Cortex of kidney (tissue), 1 donor: Measurements from ENCODE around the gene ZNF557.

Experiments used
- DNase-seq: peaks from one replicate; lab custom pipeline; 2025; lab: John Stamatoyannopoulos, UW

The ZNF557 gene

GRCh38 chr19:7074705-7075282, 5.3 kb downstream of the ZNF557 start:
- DNase-seq: no peak

DNA sequence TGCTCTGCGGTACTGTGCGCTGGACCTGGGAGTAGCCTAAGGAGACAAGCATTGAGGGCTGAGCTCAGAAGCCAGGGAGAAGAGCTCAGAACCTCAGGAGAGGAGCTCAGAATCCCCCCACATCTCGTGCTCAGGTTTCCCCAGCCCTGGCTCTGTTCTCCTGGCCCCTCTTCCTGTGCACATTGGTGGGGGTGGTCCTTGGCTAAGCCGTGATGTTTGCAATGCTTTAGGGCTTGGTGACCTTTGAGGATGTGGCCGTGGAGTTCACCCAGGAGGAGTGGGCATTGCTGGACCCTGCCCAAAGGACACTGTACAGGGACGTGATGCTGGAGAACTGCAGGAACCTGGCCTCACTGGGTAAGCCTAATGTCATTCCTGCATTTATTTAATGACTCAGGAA, 6.6 kb downstream of the ZNF557 start:
- no peak for DNase-seq

DNA sequence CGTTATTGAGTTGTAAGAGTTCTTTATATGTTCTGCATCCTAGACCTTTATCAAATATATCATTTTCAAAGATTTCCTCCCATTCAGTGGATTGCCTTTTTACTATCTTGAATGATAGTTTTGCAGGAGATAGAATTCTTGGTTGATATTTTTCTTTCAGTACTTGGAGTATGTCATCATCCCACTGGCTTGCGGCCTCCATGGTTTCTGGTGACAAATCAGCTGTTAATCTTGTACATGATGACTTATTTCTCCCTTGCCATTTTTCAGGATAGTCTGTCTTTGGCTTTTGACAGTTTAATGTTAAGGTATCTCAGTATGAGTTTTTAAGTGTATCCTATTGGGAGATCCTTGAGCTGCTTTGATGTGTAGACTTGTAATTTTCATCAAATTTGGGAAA, 8.5 kb downstream of the ZNF557 start:
- no peak for DNase-seq

DNA sequence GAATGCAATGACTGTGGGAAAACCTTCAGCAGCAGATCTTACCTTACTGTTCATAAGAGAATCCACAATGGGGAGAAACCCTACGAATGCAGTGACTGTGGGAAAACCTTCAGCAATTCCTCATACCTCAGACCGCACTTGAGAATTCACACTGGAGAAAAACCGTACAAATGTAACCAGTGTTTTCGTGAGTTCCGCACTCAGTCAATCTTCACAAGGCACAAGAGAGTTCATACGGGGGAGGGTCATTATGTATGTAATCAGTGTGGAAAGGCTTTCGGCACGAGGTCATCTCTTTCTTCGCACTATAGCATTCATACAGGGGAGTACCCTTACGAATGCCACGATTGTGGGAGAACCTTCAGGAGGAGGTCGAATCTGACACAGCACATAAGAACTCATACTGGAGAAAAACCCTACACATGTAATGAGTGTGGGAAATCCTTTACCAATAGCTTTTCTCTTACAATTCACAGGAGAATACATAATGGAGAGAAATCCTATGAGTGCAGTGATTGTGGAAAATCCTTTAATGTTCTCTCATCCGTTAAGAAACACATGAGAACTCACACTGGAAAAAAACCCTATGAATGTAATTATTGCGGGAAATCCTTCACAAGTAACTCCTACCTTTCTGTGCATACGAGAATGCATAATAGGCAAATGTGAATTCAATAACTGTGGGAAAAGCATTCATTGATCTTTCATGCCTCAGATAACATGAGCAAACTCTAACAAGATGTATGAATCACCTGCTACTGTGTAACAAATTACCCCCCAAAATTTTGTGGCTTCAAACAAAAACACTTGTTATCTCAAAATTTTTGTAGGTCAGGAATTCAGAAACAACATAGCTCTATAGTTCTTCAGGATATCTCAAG, 13.8 kb downstream of the ZNF557 start:
- DNase-seq: no peak

DNA sequence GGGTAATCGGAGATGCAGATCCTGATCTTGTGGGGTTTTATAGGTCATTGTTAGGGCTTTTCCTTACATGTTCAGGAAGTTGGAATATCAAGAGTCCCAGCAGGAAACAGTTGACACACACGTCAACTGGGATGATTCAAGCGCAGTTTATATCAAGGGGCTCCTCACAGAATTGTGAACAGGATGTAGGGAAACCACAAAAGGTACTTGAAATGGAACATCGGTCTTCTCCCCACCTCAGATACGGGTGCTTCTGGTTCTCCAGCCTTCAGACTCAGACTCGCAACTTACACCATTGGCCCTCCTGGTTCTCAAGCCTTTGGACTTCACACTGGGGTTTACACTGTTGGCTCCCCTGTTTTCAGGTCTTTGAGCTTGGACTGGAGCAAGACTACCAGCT, 19.5 kb downstream of the ZNF557 start:
- no peak for DNase-seq

DNA sequence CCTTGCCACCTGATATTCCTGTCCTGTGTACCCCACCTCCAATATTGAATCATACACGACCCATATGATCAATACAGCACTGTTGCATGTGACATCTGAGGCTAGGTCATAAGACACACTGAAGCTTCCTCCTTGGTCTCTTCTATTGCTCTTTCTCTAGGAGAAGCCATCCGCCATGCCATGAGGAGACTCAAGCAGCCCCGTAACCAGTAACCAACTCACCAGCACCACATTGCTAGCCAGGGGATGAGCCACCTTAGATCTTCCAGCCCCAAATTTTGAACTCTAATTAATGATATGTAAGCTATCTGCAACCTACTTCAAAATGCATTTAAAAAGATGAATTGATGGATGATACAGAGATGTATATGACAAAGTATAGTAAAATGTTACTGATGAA, 28.6 kb downstream of the ZNF557 start:
- no peak for DNase-seq

GRCh38 chr19:7098701-7099596, 29.4 kb downstream of the ZNF557 start:
- DNase-seq: peak; percentile 76

- DNase-seq: no peak
These were observed 30.1 kb downstream of the ZNF557 start for GRCh38 chr19:7099597-7099921.

- no peak for DNase-seq
These were observed 32.2 kb downstream of the ZNF557 start for GRCh38 chr19:7101498-7102253.

DNA sequence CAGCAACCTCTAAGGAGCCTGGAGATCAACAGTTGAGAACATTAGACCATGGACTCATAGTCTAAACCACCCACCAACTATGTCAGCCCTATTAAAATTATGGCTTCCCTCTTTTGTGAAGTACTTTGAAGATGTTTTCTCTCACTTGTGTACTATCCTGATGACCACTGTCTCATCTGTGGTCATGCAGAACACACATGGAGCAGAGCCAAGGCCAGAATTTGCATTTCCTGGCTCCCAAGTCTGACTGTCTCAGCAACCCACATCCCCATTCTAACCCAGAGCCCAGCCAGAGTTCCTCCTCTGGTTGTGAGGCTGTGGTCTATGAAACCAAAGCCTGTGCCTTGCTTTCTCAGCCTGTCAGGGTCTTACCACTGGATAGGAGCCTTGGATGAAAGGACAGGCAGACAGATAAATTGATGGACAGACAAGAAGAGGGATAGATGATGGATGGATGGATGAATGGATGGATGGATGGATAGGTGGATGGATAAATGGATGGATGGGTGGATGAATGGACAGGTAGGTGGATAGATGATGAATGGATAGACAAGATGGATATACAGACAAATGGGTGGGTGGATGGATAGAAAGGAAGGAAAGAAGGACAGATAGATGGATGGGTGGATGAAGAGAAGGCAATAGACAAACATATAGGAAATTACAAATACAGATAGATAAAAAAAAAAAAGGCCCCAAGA, 35.4 kb downstream of the ZNF557 start:
- DNase-seq: no peak

DNA sequence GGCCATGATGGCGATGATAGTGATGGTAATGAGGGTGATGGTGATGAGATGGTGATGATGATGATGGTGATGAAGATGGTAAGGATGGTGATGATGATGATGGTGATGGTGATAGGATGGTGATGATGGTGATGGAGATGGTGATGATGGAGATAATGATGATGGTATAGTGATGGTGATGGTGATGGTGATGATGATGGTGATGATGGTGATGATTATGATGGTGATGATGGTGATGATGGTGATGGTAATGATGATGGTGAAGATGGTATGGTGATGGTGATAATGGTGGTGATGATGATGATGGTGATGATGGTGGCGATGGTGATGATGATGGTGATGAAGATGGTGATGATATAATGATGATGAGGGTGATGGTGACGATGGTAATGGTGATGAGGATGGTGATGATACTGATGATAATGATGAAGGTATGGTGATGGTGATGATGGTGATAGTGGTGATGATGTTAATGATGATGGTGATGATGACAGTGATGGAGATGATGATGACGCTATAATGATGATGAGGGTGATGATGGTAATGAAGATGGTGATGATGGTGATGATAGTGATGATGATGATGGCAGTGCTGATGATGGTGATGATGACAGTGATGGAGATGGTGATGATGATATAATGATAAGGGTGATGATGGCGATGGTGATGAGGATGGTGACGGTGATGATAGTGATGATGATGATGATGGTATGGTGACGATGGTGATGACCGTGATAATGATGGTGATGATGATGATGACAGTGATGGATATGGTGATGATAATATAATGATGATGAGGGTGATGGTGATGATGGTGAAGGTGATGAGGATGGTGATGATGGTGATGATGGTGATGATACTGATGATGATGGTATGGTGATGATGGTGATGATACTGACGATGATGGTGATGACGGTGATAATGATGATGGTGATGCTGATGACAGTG, 37.5 kb downstream of the ZNF557 start:
- no peak for DNase-seq

DNA sequence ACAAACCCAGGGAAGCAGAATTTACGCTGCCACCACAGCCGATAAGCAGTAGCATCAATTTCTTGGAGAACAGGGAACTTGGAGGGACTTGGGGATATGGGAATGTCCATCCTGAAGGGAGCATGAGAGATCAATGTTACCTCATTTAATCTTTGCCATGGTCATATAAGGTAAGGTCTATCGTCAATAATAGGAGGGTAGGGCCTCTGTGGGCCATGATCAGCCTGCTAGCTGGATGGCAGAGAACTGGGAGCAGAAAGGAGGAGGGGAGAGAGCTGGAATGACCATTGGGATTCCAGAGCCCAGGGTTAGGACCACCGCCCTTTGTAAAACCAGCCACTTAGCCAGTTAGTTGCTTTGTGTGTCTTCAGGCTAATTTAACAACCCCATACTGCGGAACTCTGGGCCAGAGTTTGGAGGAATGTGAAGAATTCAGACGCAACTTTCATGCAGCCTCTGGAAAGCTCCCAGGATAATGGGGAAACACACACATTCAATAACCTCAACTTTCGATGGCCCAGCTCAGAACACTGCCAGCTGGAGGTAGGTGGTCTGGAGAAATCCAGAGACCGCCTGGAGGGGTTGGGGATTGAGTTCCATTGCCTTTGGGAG, 40.3 kb downstream of the ZNF557 start:
- DNase-seq: no peak

- DNase-seq: no peak
These were observed 43.2 kb downstream of the ZNF557 start for GRCh38 chr19:7112675-7113074.

DNA sequence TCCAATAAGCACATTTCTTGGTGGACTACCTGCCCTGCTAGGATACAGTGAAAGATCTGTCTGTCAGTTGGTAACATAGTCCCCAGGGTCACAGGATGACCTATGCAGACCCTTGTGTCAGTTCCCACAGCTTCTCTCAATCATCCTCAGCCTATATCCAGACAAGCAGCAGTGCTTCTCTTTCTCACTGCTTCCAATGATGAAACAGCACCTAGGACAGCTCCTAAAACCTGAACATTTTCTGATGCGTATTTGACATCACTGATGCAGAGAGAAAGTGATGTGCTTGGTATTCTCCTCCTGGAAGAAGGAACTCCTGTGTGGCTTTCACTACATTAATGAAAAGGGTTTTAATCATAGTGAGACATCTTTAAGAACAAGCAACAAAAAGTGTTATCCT, 43.7 kb downstream of the ZNF557 start:
- DNase-seq: no peak

- no peak for DNase-seq
These were observed 46.2 kb downstream of the ZNF557 start for GRCh38 chr19:7115721-7116120.

DNA sequence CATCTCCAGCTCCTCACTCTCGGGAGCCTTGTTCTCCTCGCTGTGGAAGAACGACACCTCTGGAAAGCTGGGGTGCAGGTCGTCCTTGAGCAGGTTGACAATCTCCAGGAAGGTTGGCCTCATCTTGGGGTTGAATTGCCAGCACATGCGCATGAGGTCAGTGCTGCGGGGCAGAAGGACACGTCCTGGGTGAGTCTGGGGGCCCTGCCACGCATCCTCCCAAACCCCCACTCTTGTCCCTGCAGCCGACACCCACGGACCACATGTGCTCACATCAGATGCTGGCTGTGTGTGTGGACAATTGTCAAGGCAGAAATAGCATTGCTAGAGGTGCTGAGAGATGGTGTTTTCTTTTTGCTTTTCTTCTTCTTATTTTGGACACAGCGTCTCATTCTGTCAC, 47.7 kb downstream of the ZNF557 start:
- no peak for DNase-seq

DNA sequence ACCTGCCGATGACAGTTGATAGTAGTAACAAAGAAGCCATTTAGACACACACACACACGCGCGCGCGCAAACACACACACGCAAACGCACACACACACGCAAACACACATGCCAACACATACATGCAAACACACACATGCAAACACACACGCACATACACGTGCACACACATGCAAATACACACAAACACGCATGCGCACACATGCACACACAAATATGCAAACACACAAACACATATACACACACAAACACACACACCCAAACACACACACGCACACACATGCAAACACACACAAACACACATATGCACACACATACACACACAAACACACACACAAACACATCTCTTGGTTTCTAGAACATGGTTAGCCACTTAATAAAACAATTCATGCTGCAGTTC, 50.1 kb downstream of the ZNF557 start:
- DNase-seq: no peak

- DNase-seq: no peak
These were observed 51.0 kb downstream of the ZNF557 start for GRCh38 chr19:7120499-7120898.

GRCh38 chr19:7122701-7123100, 53.2 kb downstream of the ZNF557 start:
- no peak for DNase-seq

GRCh38 chr19:7124782-7125181, 55.3 kb downstream of the ZNF557 start:
- DNase-seq: no peak
